GM21723 (cell line): Measurements from ENCODE around the gene LMAN1L.
"Not testable (repeated sequence)": the region's sequence is repeated elsewhere in the genome, so short reads cannot be mapped to it uniquely, and the experiment has no call there.

ENCODE experiments used
- ATAC-seq: cut with Tn5 transposase; IDR thresholded peaks from one replicate; pipeline ENCODE4 v1.9.1; 2021; ENCODE audit warnings: mild to moderate bottlenecking, moderate library complexity; ENCODE audit not compliant: unreplicated experiment

LMAN1L gene

DNA sequence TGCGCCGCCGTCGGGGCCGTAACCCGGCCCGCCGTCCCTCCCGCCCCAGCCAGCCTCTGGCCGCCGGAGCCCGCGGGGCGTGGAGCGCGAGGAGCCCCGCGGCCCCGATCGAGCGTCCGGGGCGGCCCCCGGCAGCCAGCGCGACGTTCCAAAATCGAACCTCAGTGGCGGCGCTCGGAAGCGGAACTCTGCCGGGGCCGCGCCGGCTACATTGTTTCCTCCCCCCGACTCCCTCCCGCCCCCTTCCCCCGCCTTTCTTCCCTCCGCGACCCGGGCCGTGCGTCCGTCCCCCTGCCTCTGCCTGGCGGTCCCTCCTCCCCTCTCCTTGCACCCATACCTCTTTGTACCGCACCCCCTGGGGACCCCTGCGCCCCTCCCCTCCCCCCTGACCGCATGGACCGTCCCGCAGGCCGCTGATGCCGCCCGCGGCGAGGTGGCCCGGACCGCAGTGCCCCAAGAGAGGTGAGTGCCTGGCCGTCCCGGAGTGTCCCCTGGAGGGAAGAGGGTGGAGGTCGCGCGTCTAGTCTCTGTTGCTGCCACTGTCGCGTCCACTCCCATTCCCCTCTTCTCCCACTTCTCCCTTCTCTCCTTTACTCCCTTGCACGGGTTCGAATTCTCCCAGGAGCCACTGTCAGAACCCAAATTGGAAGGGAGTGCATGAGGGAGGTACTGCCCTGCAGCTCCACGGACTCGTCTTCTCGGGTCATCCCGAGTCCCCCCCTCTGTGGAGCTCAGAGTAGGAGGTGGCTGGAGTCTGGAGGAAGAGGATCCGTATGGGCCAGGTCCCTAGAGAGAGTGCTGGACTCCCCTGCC is 30.2 kb upstream of the LMAN1L start:
- no peak for ATAC-seq

- ATAC-seq: no peak
Observed at GRCh38 chr15:74783072-74783807, 29.4 kb upstream of the LMAN1L start.

DNA sequence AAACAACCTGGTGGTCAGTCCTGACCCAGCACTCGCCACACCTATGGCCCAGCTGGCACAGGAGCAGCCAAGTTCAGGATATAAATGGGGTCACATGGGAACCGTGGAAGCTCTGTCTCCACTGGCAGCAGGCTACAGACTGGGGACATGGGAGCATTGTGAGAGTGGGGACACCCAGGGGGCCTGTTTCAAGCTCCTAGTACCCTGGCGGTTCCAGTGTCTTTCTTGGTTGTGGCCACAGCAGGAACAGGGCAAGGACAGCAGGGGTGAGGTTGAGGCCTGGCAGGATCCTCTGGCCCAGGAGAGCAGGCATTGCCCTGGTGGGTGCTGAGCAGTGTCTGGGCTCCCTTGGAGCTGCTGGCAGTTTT is 28.8 kb upstream of the LMAN1L start:
- ATAC-seq: no peak

GRCh38 chr15:74784426-74785193 is 28.0 kb upstream of the LMAN1L start:
- ATAC-seq: no peak

- ATAC-seq: no peak
Observed at GRCh38 chr15:74785194-74786032, 27.2 kb upstream of the LMAN1L start.

- ATAC-seq: not testable (repeated sequence)
Observed at GRCh38 chr15:74786081-74786480, 26.6 kb upstream of the LMAN1L start.

- no peak for ATAC-seq
Observed at GRCh38 chr15:74786551-74787165, 26.0 kb upstream of the LMAN1L start.

GRCh38 chr15:74787251-74788041 is 25.2 kb upstream of the LMAN1L start:
- peak; percentile 42 for ATAC-seq

DNA sequence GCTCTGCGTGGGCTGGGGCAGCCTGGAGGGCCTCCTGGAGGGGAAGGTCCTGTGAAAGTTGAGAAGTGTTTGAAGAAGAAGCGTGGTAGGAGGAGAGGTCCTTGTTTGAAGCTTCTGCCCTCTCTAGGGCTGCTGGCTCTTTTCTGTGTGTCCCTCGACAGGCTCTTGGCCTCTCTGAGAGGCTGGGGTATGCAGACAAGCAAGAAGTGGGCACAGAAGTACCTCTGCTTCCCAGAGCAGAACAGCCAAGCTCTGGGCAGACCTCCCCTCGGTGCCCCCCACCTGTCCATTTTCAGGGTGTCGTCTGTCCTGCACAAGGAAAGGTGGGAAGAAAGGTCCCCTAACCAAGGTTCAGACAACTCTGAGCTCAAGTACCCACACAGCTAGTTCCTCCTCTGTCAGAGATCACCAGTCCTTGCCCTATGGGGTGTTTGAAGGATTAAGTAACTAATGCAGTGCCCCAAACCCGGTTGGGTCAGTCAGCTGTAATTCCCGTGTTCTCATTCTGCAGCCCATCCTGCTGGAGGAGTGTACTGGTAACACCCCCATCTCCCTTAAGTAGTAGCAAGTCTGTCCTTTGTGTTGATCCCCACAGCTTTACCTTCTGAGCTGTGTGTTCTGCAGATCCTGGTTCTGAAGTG is 24.5 kb upstream of the LMAN1L start:
- ATAC-seq: no peak

DNA sequence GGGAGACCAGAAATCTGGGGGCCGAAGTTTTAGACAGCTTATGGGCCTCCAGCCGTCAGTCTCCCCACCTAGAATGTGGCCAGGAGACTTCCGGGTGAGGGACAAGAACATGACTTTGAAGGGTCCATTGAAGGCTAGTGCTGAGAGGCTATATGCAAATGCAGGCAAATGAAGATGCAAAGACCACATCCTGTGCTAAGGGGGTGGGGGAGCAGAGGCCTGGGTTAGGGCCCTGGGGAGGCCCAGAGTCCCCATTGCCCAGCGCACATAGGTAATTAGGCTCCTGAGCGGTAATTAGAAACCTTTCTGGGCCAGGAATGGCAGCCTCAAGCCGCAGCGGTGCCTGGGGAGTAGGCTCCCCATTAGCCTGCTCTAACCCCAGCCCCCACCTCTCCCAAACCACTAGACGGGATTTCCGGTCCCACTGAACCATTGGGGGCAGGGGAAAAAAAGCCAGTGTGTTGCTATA is 23.9 kb upstream of the LMAN1L start:
- peak; percentile 25 for ATAC-seq

GRCh38 chr15:74789171-74789631 is 23.4 kb upstream of the LMAN1L start:
- ATAC-seq: no peak

- ATAC-seq: no peak
Observed at GRCh38 chr15:74789741-74790079, 22.9 kb upstream of the LMAN1L start.

DNA sequence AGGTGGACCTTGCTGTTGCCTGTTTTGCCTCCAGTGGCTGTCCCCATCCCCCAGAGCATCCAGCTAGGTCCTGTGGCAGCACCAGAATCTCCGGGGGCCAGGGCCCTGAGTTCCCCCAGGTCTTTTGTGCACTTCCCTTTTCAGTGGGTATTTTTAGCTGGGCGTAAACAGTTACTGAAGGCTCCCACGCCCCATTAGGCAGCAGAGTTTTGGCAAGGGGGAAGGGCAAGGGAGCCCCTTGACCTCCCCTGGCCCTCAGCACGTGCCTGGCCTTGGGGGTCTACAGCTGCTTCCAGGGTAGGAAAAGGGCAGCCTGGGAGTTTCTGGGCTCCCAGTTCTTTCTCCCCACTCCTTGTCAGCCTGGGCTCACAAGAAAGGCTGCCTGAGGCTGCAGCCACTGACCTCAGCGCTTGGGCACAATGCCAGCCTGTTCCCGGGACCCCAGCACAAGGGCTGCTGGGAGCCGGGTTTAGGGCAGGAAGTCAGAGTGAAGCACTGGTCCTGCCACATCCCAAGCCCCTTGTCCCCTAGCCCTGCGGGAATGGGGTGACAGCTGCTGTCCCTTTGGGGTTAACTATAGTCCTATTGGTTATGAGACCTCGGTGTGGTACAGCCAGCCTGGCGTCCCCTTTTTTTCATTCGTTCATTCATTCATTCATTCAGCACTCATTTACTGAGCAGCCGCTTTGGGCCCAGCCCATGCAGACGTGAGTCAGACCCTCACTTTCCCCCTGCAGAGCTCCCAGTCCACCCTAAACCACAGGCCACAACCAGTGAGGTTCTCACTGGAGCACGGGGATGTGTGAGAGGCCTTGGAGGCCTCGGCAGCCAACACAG is 22.3 kb upstream of the LMAN1L start:
- no peak for ATAC-seq

GRCh38 chr15:74791007-74791406 is 21.6 kb upstream of the LMAN1L start:
- no peak for ATAC-seq

DNA sequence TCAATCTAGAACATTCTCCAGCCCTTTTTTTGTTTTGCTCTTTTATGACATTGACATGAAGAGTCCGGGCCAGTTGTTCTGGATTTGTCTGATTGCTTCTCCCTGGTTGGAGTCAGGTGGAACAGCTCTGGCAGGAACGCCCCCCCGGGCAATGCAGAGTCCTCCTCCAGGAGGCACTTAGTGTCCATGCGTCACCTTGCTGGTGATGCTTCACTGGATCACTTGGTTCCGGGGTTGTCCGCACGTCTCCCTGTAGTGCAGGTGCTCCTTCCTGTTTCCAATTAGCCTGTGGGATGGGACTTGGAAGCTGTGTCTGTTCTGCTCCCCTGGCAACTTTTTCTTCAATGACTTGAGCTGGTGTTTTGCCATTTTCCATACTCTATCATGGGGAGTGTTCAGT is 21.0 kb upstream of the LMAN1L start:
- no peak for ATAC-seq

- ATAC-seq: no peak
Observed at GRCh38 chr15:74792227-74793016, 20.2 kb upstream of the LMAN1L start.
